Coronary artery (tissue), 2 donors: ENCODE data around the gene CDC42BPB.

ENCODE experiments used
- DNase-seq: peaks from one replicate; pipeline ENCODE4 v3.0.0-alpha.2; 2017; ENCODE audit warnings: low spot score
- H3K27ac ChIP-seq, 2 donors: fragments of 200-600 bp; sonication (generic); one replicate each; pipeline ENCODE4 v1.5.1; 2016 to 2019
- H3K4me3 ChIP-seq: fragments of 200-600 bp; sonication (generic); 2 replicates; pipeline ENCODE4 v1.5.1; 2016; ENCODE audit warnings: mild to moderate bottlenecking, moderate library complexity
- TF ChIP-seq, protein P1 (sequence below): fragments of 200-600 bp; sonication (generic); IDR thresholded peaks from one replicate; pipeline ENCODE4 v1.5.1; 2019; ENCODE audit warnings: antibody characterized with exemption

The CDC42BPB gene

GRCh38 chr14:103014466-103015228 is 42.7 kb downstream of the CDC42BPB start:
- Histone ChIP-seq H3K27ac (no peak overlapping the region), H3K4me3 (no peak overlapping the region)
- TF ChIP-seq, protein P1, sequence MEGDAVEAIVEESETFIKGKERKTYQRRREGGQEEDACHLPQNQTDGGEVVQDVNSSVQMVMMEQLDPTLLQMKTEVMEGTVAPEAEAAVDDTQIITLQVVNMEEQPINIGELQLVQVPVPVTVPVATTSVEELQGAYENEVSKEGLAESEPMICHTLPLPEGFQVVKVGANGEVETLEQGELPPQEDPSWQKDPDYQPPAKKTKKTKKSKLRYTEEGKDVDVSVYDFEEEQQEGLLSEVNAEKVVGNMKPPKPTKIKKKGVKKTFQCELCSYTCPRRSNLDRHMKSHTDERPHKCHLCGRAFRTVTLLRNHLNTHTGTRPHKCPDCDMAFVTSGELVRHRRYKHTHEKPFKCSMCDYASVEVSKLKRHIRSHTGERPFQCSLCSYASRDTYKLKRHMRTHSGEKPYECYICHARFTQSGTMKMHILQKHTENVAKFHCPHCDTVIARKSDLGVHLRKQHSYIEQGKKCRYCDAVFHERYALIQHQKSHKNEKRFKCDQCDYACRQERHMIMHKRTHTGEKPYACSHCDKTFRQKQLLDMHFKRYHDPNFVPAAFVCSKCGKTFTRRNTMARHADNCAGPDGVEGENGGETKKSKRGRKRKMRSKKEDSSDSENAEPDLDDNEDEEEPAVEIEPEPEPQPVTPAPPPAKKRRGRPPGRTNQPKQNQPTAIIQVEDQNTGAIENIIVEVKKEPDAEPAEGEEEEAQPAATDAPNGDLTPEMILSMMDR = no peak
- no peak for DNase-seq

GRCh38 chr14:103013028-103013427 is 44.3 kb downstream of the CDC42BPB start:
- no peak overlapping the region for H3K4me3 ChIP-seq
- TF ChIP-seq, protein P1 = no peak
- no peak for DNase-seq
- no peak overlapping the region for H3K27ac ChIP-seq

GRCh38 chr14:103009559-103009958 is 47.8 kb downstream of the CDC42BPB start:
- TF ChIP-seq, protein P1 = no peak
- no peak overlapping the region for H3K27ac ChIP-seq
- DNase-seq = no peak
- H3K4me3 ChIP-seq = no peak overlapping the region

DNA sequence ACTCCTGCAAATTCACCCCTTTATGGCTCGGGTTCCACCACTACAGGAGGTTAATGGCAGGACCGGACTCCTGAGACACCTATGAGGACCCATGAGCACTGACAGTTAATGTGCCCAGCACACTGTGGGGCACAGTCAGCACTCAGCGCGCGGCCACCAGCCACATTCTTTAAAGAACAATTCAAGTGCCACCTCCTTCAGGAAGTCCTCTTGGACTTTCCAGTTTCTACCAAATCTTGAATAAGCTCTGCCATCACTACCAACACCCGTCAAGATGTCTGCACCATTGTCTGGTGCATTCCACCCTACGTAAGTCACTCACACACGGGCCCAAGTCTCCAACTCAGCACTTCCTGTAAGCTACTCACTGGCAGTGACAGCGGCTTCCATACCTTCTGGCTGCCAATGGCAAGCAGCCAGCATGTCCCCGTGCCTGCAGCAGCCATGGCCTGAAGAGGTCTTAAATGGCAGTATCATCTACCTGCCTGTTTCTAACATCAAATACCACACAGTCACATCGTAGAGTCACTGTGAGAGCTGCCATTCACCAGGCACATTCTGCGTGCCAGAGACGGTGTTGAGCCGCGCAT is 48.5 kb downstream of the CDC42BPB start:
- H3K27ac ChIP-seq = no peak overlapping the region
- H3K4me3 ChIP-seq = no peak overlapping the region
- TF ChIP-seq, protein P1 = no peak
- no peak for DNase-seq

GRCh38 chr14:103008126-103008525 is 49.2 kb downstream of the CDC42BPB start:
- TF ChIP-seq, protein P1 = no peak
- no peak for DNase-seq
- H3K27ac ChIP-seq = no peak overlapping the region

DNA sequence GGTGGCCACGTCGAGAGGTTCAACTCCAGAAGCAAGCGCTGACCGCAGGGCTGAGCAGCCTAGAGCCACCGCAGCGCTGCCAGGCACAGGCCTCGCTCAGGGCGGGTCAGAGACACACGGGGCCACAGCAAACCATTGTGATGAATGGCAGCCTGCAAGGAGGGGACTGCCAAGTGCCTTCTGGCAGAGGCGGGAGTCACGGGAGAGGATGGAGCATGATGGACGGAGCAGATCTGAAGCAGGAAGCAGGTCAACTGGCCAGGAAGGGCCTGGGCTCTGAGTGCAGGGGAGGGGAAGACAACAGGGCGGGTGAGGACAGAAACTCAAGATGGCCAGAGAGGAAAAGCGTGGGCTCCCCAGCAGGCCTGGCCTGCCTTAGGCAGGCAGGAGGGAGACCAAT is 49.8 kb downstream of the CDC42BPB start:
- TF ChIP-seq, protein P1 = no peak
- Histone ChIP-seq H3K4me3 (no peak overlapping the region), H3K27ac (no peak overlapping the region)
- DNase-seq = no peak

More at GRCh38 chr14:103008126-103008525, 49.2 kb downstream of the CDC42BPB start:
- H3K4me3 ChIP-seq = no peak overlapping the region

- TF ChIP-seq, protein P1 = no peak
- no peak overlapping the region for H3K4me3 ChIP-seq
- H3K27ac ChIP-seq = no peak overlapping the region
- no peak for DNase-seq
Observed at GRCh38 chr14:103006991-103007520, 50.3 kb downstream of the CDC42BPB start.
